Occipital lobe (tissue), 2 donors: ENCODE results near the gene KCNV2. TPM values are rescaled to one million over a fixed set of nuclear protein-coding genes. Genes with fewer than 3 reads are reported as not detected.

Experiments
- DNase-seq: peaks from one replicate; lab custom pipeline; 2025; lab: John Stamatoyannopoulos, UW
- total RNA-seq: library from RNA; depleted of rRNA; stranded (reverse); fragments of >200 nt; gene quantifications from one replicate; pipeline ENCODE4 v1.2.3, GENCODE V29; 2014

KCNV2 gene
- total RNA-seq, 1 donor from 2014 or later = not detected

DNA sequence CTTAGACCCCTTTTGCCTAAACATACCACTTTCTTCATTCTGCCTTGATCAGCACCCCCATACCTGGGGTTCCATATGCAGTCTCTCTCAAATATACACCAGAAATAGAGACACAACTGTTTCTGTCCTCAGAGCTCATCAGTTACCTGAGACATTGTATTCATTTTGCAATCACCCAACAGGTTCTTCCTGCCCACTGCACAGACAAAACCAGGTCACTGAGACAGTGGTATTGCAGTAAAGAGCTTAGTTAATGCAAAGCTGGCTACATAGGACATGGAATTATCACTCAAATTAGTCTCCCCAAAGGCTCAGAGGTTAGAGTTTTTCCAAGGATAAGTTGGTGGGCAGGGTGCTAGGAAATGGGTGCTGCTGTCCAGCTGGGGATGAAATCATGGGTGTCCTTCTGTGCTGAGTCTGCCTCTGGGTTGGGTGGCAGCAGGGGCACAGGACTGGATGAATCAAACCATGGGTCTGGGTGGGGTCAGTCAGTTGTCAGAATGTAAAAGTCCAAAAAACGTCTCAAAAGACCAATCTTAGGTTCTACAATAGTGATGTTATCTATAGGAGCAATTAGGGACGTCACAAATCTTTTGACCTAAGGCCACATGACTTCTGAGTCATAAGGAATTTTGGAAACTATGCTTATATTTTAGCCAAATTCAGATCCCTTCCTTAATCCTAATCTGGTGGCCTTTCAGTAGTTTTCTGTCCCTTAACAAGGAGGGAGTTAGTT is 41.0 kb downstream of the KCNV2 start:
- no peak for DNase-seq

DNA sequence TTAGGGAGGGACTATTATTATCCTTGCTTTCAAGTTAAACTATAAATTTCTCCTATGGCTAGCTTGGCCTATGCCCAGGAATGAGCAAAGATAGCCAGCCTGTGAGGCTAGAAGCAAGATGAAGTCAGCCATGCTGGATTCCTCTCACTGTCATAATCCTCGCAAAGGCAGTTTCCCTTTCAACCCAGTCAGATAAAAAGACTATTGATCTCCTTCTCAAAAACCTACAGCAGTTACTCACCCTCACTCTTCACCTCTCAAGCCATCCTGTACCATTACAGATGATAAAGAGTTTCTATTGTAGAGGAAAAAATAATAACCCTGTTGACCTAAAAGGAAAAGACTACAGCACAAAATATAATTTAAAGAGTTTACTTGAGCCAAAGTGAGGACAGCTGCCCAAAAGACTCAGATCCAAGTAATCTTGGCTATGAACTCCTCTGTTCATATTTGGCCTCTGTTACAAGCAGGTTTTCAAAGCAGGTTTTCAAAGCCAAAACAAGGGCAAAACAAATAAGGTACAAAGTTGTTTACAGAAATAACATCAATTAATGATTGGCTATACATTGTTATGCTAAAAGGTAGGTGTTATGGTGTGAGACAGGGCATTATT is 41.7 kb downstream of the KCNV2 start:
- DNase-seq = no peak

DNA sequence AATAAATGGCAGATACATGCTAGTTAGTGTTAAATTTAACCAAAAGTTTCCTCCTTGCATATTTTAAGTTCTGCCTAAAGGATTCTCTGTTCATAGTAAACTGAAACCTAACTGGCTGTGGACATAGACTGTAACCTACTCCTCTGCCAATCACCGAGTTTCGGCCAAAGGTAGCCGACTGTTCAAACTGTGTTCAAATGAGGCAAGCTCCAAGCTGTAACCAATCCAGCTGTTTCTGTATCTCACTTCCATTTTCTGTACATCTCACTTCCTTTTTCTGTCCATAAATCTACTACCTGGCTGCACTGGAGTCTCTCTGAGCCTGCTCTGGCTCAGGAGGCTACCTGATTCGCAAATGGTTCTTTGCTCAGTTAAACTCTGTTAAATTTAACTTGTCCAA is 44.1 kb downstream of the KCNV2 start:
- no peak for DNase-seq

DNA sequence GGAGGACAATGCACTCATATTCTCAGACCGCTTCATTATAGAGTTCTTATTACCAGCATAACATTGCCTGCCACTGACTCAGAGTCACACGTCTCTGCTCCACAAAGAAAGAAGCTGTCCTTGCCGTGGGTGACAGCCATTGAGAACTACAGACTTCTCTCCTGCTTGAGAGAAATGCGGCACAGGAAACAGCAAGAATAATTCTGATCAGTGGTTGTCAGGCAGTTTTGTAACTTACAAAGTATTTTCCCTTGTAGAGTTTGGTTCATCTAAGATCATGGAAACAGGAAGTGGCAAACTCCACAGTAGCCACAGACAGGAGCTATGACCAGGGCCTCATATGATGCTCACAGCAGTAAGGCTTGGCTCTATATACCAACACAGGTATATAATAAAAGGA is 47.0 kb downstream of the KCNV2 start:
- no peak for DNase-seq

DNA sequence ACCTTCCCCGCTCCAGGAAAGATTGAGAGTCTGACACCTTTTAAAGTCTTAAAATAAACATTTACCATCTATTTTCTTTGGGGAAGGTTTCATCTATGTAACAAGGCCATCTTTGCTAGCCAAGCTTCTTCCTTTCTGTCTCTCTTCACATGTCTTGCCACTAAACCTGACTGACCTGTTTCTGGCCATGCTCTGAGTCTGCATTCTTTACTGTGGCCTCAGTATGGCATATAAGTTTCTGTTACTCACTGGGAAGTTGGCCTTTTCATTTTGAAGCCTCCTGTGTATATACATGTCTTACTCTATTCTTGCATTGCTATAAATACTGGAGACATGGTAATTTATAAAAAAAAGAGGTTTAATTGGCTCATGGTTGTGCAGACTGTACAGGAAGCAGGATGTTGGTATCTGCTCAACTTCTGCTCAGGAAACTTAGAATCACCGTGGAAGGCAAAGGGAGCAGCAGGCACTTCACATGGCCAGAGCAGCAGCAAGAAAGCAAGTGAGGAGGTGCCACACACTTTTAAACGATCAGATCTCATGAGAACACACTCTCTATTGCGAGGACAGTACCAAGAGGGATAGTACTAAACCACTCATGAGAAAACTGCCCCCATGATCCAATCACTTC is 48.1 kb downstream of the KCNV2 start:
- DNase-seq = no peak

DNA sequence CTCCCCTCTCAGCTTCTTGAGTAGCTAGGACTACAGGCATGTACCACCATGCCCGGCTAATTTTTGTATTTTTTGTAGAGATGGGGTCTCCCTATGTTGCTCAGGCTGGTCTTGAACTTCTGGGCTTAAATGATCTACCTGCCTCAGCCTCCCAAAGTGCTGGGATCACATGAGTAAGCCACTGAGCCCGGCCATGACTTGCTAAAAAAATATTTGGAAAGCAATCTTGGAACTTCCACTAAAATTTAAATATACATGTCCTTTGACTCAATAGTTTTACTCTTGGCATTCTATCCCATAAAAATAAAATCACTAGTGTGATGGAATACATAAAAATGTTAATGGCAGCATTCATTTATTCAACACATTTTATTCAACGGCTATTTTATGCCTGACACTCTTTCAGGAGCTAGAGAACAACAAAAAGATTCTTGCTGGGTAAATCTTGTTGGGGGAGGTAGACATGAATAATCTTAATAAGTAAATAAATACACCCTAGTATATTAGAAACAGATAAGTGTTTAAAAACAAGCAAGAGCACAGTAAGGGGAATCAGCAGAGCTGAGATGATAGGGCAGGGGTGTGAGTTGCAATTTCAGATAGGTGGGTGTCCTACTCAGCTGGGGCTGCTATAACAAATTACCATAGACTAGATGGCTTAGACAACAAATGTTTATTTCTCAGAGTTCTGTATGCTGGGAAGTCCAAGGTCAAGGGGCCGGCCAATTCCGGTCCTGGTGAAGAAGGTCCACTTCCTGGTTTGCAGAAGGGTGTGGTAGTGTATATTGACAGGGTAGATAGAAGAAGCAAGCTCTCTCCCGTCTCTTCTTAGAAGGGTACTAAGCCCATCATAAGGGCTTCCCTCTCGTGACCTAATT is 50.7 kb downstream of the KCNV2 start:
- no peak for DNase-seq

DNA sequence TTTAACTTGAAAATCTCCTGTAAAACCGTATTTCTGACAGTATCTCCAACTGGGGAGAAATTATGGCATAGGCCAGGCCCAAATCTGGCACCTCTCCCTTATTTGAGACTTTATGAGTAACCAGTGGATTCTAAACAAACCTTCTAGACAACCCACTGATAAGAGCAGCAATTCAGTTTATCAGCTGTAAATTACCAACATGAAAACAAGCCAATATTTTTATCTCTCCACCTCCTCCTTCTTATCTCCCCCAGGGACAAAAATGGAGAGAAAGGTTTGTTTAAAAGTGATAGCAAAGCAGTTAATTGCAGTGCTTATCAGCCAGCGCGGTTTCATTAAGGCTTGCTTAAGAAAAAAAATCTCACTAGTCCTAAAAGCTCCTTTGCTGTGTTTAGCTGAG is 53.8 kb downstream of the KCNV2 start:
- DNase-seq = no peak

DNA sequence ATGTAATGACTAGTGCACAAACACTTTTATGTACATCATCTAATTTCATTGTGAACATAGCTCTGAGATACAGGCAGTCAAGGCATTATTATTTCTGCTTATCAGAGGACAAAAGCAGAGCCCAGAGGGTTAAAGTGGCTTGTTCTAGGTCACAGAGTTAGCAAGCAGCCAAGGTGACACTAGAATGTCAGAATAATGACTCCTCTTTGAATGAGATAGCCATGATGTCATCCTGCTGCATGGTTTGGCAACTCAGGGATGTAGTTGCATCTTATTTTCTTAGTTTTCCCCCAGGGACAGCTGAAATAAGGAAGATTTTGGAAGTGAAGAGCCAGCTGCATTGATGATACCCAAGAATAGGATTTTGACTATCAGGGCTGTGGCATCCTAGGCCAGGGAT is 54.4 kb downstream of the KCNV2 start:
- no peak for DNase-seq

DNA sequence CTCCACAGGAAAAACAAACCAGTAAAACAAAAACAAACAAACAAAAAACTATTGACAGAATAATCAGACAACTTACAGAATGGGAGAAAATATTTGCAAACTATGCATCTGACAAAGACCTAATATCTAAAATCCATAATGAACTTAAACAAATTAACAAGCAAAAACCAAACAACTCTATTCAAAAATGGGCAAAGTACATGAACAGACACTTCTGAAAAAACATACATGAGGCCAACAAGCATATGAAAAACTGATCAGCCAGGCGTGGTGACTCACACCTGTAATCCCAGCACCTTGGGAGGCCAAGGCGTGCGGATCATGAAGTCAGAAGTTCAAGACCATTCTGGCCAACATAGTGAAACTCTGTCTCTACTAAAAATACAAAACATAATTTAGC is 60.1 kb downstream of the KCNV2 start:
- DNase-seq = no peak

DNA sequence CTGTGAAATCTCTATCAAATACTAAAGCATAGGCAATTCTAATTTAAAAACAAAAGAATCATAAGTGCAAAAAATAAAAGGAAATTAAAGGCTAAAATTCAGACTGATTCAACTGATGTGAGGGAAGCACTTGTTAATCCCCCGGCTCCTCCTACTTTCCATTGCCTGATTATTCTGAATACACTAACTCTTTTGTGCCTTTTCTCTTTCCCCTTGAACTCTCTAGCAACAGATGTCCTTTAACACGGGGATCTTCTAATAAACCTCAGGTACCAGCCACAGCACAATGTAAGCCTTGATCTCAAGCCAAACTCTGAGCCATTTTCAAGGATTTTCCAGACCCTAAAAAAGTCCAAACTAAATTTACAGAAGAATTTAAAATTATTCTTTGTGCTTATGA is 61.5 kb downstream of the KCNV2 start:
- DNase-seq = no peak

Other genes starting within 250 kb of the KCNV2 start
- gene VLDLR, start 95.7 kb upstream of the KCNV2 start, total RNA-seq = 45.7 TPM
- 44.5 TPM for gene PUM3, start 126.6 kb downstream of the KCNV2 start, total RNA-seq